NCI-H187 treated with DMSO at 0.1 percent for 48 hours (cell line): ENCODE results near the gene NHSL1.

Experiments
- DNase-seq: peaks from one replicate; lab custom pipeline; 2025; lab: John Stamatoyannopoulos, UW

NHSL1 gene

DNA sequence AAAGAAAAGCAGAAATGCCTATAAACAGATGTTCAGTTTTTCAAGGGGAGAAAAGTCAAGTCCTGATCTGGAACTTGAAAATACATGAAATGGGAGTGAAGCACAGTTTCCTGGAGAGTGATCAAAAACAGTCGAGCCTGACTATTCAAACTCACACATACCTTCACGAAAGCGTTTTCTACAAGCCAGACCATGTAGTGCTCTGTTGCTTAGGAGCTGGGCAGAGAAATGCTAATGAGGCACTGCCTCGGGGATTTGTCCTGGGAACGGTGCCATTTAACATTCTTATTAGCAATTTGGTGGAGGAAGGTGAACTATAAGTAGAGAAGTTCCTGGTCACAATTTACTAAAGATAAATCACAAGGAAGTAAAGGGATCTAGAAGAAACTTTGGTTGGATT is 5.9 kb downstream of the NHSL1 start:
- DNase-seq = no peak

DNA sequence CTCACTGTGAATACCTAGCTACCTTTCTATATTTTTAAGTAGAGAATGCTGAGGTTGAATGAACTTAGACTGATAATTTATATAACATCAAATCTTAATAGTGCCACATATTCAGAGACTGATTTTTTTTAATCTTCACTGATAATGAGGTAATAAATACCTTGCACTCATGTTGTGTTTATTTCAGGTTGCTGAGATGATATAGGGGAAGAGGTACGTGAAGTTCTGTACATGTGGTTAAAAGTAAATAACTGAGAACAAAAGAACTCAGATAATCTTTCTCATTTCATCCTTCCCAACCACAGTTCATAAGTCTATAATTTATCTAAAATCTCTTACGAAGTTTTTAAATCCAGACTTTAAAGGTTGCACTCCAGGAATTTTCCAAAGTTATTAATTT is 6.4 kb downstream of the NHSL1 start:
- no peak for DNase-seq

DNA sequence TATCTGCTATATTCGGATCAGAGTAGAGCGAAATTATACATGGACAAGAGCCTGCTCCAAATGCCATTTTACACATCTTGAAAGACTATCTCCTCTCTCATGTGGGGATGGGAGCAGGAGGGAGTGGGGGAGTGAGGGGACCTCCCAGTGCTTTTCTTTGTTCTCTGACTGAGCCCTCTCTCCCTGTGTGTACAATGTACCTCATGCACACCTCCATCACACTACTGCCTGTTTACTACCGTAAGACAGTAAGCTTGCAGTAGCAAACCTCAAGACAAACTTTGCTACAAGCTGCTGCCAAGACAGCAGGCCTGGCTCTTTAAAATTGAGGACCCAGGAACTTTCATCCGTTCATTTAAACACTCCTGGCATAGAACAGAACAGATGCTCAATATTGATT is 7.2 kb downstream of the NHSL1 start:
- peak; percentile 46 for DNase-seq

DNA sequence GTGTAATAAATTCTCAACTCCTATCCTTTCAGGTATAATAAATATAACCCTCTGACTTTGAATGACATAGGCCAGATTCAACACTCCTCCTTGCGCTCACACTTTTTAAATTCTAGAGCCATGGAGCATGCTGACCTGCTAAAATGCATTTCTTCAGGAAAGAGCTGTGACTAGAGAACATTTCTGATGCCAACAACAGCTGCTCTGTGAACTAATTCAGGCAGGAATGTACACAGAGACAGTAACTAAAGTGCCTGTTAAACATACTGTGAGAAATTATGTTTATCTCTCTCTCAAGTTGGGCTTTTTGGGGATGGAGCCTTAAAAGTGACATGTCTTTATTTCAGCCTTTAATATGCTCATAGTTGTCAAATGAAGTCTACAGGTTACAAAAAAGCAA is 8.3 kb downstream of the NHSL1 start:
- no peak for DNase-seq

DNA sequence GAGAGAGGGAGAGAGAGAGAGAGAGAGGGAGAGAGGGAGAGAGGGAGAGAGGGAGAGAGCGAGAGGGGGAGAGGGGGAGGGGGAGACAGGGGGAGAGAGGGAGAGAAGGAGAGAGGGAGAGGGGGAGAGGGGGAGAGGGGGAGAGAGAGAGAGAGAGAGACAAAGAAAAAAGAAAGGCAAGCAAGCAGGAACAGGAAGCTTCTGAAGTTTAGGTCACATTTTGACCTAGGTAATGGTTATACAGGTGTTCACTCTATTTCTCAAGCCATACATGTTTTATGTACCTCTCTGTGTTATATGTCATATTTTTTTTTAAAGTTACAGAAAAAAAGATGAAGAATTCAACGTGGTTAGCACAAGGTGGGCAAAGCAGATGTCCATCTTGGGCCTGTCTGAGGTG is 9.4 kb downstream of the NHSL1 start:
- DNase-seq = no peak

DNA sequence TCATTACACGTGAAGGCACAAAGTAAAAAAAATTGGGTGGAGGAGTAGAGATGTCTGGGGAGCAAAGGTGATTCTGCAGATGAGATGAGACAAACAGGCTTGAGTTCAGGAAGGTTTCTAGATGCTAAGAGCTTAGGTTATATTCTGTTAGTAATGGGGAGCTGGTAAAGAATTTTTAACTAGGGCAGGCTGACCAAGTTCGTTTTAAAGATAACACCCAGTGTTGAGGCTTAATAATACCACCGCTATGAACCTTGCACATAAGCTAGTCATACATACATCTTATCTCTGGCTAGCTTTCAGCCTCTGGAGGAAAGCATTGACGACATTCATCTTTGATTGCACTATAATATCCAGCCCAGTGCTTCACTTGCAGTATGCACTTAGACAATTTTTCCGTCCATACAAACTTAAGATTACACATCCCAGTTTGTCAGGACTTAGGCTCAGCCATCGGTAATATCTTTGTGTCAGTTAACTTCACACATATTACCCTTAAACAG is 12.1 kb downstream of the NHSL1 start:
- no peak for DNase-seq

DNA sequence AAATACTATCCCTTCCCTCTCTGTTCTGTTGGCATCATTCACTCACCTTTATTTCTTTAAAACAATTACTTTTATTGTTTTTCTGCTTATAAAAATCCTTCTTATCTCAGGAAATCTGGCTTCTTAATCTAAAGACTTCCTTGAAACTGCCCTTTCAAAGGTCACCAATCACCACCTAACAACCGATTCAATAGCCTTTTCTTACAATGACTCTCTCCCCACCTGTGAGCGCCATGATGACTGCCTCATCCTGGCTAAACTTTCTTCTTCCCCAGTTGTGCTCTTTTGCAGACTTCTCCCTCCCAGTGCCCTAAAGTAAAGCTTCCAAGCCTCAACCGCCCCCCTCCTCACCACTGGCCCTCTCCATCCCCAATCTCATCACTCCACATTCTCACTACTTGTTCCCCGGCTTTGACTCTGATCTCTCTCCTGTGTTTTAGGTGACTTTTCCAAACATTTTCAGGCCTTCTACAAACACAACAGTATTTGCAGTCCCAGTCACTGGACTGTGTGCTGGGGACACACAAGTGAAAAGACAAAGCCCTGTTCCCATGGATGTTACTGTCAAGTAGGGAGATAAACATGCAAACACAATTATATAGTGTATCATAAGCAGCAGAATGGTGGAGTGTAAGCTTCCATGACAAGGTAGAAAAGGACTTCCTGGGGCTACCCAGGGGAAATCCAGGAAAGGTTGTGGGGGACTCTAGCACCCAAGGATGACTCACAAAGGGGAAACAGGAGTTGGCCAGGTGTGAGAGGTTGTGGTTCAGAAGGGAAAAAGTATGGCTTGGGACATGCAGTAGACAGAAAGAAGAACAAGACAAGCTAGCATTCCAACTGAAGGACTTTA is 12.8 kb downstream of the NHSL1 start:
- no peak for DNase-seq

DNA sequence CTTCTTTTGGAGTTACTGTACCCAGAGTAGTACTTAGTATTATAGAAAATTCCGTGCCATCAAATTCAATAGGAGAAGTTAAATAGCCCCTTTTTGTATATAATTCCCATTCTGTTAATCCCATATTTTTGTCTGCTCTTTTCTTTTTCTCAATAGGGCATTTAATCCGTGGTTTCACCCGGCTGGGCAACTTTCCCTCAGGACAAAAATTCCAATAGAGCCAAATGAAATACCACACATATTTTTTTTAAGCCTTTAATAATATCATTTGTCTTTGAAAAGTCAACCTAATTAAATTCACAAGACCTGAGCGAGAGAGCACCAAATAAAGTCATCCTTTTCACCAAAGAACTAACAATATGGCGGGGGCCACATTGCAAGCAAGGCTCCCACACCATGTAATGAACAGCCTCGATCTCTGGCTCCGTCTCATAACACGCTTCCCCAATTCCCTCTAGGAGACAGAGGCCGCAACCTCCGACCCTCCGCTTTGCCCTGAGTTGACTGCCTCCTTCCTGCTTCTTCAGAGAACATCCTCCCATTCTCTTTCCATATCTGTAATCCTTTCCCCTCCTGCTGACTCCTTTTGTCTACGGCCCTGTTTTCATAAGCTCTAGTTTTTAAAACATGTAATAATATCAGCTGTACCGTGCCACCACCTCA is 13.6 kb downstream of the NHSL1 start:
- DNase-seq = no peak

DNA sequence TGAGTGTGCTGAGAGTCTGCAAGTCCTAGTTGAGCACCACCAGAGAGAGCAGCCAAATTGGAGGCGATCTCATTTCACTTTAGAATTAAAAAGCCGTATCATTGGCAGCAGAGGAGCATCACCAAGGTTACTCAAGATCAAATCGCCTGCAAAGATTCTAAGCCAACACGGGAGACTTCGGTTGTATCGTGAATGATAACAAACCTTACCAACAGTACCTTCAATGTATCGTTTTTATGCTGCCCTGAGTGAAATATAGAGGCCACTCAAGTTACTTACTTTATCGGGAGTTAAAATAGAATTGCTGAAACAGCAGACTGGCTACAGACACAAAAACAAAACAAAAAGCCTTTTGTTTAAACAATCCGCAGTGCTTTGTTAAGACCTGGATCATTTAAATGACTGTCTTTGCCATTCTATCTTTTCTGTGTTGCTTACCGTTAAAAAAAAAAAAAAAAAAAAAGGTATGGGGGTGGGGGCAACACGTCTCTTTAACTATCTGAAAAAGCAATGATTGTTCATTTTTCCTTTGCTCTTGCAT is 14.2 kb downstream of the NHSL1 start:
- peak; percentile 24 for DNase-seq

DNA sequence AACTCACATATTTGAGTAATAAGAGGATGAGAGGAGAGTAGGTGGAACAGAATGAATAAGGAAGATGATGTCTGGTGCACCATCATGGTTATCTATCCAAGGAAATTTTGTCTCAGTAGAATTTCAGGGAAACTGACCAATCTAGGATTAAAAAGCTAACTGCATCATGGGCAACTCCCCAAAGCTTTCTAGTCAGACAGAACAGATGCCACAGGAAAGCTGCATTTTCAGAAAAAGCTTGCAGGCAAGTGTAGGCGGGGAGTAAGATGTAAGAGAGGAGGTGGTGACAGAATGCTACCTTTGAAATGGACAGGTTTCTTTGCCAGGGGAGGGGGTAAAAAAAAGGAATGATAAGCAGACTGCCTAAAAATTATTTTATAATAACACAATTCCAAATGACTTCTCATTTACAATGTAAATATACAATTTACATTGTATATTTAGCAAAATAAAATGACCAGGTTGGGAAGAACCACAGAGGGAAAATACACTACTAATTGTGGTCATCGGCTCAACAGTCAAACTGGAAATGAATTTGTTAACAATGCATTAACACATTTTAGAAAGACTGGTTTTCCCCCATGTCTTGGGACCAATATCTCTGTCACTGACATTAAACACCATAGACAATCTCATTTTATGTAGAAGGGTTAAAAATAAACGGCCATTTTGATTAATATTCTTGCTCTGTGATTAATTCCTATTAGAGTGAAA is 15.1 kb downstream of the NHSL1 start:
- no peak for DNase-seq

DNA sequence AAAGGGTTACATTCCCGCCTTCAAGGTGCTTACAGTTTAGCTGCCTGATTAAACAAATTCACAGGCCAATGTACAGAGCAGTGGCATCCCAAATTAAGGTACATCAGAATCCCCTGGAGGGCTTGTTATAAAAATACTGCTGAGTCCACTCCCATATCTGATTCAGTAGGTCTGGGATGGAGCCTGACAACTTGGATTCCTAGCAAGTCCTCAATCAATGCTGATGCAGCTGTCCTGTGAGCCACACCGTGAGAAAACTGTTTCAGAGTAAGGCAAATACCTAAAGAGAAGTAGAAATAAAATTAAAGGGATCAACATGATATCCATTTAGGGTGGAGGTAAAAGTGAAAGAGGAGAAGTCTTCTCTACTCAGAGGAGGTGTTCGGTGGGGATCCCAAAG is 16.5 kb downstream of the NHSL1 start:
- DNase-seq = no peak

DNA sequence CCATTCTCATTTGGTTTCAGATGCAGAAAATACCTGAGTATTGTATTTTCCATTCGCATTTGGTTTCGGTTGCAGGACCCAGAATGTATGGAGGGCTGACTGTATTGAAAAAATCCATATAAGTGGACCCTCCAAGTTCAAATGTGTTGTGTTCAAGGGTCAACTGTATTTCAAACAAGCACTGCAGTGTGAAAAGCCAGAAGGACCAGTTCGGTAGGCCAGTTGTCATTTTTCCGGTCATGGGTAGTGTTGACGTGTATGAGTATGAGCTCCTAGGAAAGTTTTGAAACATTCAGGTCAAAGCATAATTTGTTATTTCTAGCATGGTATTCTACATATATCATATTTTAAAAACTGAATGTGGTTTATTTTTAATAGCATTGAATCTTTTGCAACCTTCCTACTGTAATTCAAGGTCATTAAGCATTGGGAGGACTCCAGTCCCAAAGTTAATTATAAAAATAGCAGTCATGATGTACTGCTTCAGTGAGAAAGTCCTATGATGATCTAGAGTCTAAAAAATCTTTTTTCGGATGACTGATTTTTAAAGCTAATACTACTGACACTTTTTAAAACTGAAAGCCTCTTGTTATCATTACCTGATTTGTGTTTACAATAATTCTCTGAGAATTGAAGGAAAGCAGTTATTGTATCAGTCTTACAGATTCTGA is 18.9 kb downstream of the NHSL1 start:
- no peak for DNase-seq

DNA sequence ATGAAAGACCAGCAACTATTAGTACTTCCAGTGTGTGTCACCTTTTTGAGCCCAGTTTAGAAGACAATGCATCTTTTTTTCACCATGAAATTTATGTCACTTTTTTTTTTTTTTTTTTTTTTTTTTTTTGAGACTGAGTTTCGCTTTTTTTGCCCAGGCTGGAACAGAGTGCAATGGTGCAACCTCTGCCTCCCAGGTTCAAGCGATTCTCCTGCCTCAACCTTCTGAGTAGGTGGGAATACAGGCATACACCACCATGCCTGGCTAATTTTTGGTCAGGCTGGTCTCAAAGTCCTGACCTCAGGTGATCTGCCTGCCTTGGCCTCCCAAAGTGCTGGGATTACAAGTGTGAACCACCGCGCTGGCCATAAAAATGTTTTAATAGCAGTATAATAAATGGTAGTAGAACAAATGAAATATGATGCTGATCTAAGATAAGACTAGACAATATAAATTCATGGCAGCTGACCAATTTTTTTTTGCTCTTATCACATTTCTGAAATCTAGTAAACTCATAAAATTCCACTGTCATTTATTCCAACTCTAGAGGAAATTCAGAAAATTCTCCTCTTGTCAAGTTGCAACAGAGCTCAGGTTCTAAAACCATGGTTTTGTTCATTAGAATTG is 21.3 kb downstream of the NHSL1 start:
- no peak for DNase-seq

DNA sequence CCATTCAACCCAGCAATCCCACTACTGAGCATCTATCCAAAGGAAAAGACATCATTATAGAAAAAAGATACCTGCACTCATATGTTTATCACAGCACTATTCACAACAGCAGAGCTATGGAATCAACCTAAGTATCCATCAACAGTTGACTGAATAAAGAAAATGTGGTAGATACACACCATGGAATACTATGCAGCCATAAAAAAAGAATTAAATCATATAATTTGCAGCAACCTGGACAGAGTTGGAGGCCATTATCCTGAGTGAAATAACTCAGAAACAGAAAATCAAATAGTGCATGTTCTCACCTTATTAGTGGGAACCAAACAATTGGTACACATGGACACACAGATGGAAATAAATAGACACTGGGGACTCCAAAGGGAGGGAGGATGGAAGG is 23.2 kb downstream of the NHSL1 start:
- DNase-seq = no peak

DNA sequence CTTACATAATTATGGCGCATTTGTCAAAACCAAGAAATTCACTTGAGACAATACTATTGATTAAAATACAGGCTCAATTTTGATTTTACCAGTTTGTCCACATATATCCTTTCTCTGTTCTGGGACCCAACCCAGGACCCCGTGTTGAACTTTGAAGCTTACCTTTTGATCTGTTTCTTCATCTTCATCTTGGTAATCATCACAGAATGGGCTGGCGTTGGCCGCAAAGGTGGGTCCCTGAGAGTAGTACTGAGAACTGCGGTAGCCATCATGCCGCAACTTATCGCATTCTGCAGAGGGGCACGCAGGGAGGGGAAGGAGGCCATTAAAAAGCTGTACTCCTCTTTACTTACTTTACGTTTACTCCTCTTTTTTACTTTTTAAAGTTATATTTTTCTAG is 26.1 kb downstream of the NHSL1 start:
- DNase-seq = no peak

DNA sequence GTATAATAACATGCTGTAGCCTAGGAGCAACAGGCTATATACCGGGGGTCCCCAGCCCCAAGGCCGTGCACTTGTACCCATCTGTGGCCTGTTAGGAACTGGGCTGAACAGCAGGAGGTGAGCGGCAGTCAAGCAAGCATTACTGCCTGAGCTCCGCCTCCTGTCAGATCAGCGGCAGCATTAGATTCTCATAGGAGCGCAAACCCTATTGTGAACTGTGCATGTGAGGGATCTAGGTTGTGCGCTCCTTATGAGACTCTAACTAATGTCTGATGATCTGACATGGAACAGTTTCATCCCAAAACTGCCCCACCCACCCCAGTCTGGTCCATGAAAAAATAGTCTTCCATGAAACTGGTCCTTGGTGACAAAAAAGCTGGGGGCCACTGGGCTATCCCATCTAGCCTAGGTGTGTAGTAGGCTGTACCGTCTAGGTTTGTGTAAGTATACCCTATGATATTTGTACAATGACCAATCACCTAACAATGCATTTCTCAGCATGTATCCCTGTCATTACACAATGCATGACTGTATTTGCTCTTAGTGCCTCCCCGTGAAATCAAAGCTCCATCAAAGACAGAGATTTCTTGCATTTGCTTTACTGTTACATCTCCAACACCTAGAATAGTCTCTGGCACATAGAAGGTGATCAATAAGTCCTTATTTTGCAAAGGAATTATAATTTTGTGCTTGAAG is 30.8 kb downstream of the NHSL1 start:
- no peak for DNase-seq

DNA sequence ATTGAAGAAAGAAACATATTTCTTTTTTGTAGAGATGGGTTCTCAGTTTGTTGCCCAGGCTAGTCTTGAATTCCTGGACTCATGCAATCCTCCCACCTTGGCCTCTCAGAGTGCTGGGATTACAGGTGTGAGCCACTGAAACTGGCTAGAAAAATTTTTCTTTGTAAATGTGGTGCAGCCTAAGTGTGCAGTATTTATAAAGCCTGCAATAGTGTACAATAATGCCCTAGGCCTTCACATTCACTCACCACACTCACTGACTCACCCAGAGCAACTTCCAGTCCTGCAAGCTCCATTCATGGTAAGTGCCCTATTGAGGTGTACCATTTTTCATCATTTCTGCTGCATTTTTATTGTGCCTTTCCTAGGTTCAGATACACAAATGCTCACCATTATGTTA is 31.4 kb downstream of the NHSL1 start:
- DNase-seq = no peak

DNA sequence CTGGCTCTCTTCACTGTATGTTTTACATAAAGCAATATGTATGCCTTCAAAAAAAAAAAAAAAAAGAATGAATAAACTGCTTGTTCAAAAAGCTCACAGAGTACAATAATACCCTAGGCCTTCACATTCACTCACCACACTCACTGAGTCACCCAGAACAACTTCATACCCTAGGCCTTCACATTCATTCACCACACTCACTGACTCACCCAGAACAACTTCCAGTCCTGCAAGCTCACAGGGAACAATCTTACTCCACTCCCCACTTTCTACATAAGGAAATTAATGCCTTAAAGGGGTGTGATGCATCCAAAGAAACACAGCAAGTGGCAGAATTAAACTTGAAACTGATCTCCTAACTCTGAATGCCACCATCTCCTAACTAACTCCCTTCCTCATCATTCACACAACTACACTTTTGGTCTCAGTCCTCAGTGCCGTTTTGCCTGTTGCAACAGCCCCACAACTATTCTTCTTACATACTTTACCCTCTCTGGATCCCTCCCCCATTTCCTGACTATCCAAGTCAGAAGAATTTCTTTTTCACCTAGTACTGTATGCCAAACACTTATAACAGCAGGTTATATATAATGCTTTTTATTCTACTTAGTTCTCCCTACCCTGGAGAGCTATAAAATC is 34.2 kb downstream of the NHSL1 start:
- DNase-seq = no peak

DNA sequence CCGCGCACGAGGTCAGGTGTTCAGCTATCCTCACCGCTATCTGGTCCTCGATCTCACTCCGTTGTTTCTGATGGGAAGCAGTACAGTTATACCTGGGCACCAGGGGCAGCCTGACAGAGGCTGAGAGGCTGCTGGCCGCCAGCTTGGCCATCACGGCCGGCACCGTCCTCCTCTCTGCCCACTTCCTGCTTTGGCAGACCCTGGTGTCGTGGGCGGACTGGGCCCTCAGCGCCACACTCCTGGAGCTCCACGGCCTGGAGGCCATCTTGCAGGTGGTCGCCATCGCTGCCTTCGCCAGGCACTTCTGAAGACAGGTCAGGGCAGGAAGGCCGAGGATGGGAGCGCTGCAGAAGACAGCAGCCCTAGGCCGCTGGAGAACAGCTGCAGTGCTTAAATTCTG is 35.2 kb downstream of the NHSL1 start:
- DNase-seq = no peak

DNA sequence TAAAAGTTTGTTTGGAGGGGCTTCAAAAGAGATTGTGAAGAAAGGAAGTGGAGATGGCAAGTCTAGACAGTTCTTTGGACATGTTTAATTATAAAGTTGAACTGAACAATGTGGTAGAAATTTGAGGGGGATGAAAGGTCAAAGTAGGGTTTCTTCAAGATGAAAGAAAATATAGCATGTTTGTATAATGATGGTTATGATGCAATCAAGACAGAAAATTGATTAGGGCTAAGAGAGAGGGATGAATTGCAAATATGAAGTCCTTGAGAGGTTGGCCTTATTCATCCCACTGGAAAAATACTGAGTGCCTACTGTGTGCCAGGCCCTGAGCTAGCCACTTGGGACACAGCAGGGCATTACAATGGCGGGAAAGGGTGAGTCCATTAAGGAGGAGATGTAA is 37.6 kb downstream of the NHSL1 start:
- DNase-seq = no peak

DNA sequence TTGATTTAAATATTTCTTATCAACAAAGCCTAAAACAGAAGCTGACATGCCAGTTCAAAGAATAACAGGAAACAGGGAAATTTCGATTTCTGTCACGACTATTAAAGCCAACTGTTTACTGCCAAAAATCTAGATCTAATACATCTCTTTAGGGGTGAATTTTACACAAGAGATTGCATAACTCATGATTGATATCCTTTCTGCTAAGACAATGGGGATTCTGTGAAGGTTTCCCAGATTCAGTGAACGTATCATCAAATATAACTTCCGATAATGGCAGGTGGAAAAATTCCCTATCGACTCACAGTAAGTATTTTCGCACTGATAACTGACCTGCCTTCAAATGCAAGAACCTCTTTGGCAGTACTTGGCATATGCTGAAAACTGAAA is 42.9 kb downstream of the NHSL1 start:
- DNase-seq = no peak
